H9 (cell line): Measurements from ENCODE around the gene BAG3. TPM values are rescaled to one million over a fixed set of nuclear protein-coding genes. Genes with fewer than 3 reads are reported as not detected.

Experiments used
- DNase-seq: peaks from one replicate; pipeline ENCODE4 v3.0.0-alpha.2; 2017
- H2AFZ ChIP-seq: one replicate; pipeline ENCODE4 v1.6.1; 2013; ENCODE audit warnings: mild to moderate bottlenecking, low read length, control low read depth, moderate library complexity
- H2AK5ac ChIP-seq: 2 replicates; pipeline ENCODE4 v1.6.1; 2013; ENCODE audit warnings: low read length, control low read depth, mixed read lengths; ENCODE audit not compliant: insufficient read length
- H2BK120ac ChIP-seq: one replicate; pipeline ENCODE4 v1.6.1; 2013; ENCODE audit warnings: low read depth, mild to moderate bottlenecking, low read length, control low read depth, inconsistent platforms; ENCODE audit not compliant: poor library complexity, severe bottlenecking
- H2BK12ac ChIP-seq: 2 replicates; pipeline ENCODE4 v1.6.1; 2013; ENCODE audit warnings: low read length, control low read depth, mixed read lengths, low read depth; ENCODE audit not compliant: insufficient read length
- H2BK15ac ChIP-seq: 2 replicates; pipeline ENCODE4 v1.6.1; 2013; ENCODE audit warnings: low read depth, low read length, control low read depth
- H2BK20ac ChIP-seq: one replicate; pipeline ENCODE4 v1.6.1; 2013; ENCODE audit warnings: low read depth, mild to moderate bottlenecking, low read length, control low read depth, inconsistent platforms; ENCODE audit not compliant: poor library complexity, severe bottlenecking
- H2BK5ac ChIP-seq: 2 replicates; pipeline ENCODE4 v1.6.1; 2013; ENCODE audit warnings: low read length, control low read depth, mixed read lengths; ENCODE audit not compliant: insufficient read length
- H3K14ac ChIP-seq: 2 replicates; pipeline ENCODE4 v1.6.1; 2013; ENCODE audit warnings: low read length, control low read depth; ENCODE audit not compliant: insufficient read depth
- H3K18ac ChIP-seq: 2 replicates; pipeline ENCODE4 v1.6.1; 2013; ENCODE audit warnings: low read depth, mild to moderate bottlenecking, mixed read lengths, low read length, control low read depth; ENCODE audit not compliant: insufficient read length
- H3K23ac ChIP-seq: 2 replicates; pipeline ENCODE4 v1.6.1; 2013; ENCODE audit warnings: low read length, control low read depth, mixed read lengths, low read depth; ENCODE audit not compliant: insufficient read length
- H3K23me2 ChIP-seq: 2 replicates; pipeline ENCODE4 v1.6.1; 2013; ENCODE audit warnings: low read depth, mild to moderate bottlenecking, mixed read lengths, low read length, control low read depth; ENCODE audit not compliant: insufficient read length, poor library complexity, severe bottlenecking
- H3K27ac ChIP-seq: 2 replicates; pipeline ENCODE4 v1.5.1; 2013; ENCODE audit warnings: low read length, control low read depth, mixed read lengths, low read depth; ENCODE audit not compliant: insufficient read length
- H3K27me3 ChIP-seq: 2 replicates; pipeline ENCODE4 v1.6.1; 2013; ENCODE audit warnings: low read length, control low read depth, inconsistent platforms; ENCODE audit not compliant: insufficient read depth
- H3K4ac ChIP-seq: 2 replicates; pipeline ENCODE4 v1.6.1; 2013; ENCODE audit warnings: low read depth, mild to moderate bottlenecking, control low read depth, inconsistent platforms, low read length, moderate library complexity
- H3K4me1 ChIP-seq: 2 replicates; pipeline ENCODE4 v1.6.1; 2013; ENCODE audit warnings: low read length, control low read depth, inconsistent platforms; ENCODE audit not compliant: insufficient read depth
- H3K4me2 ChIP-seq: 2 replicates; pipeline ENCODE4 v1.6.1; 2013; ENCODE audit warnings: low read length, control low read depth, mixed read lengths; ENCODE audit not compliant: insufficient read length, insufficient read depth
- H3K56ac ChIP-seq: 2 replicates; pipeline ENCODE4 v1.6.1; 2013; ENCODE audit warnings: low read depth, mild to moderate bottlenecking, mixed read lengths, low read length, control low read depth; ENCODE audit not compliant: insufficient read length
- H3K79me1 ChIP-seq: 2 replicates; pipeline ENCODE4 v1.6.1; 2013; ENCODE audit warnings: low read depth, mild to moderate bottlenecking, moderate library complexity, low read length, control low read depth, inconsistent platforms; ENCODE audit not compliant: insufficient read depth, poor library complexity, severe bottlenecking
- H3K79me2 ChIP-seq: 2 replicates; pipeline ENCODE4 v1.6.1; 2013; ENCODE audit warnings: low read length, control low read depth, inconsistent platforms; ENCODE audit not compliant: insufficient read depth
- H3K9ac ChIP-seq: 2 replicates; pipeline ENCODE4 v1.6.1; 2013; ENCODE audit warnings: low read length, control low read depth, mixed read lengths; ENCODE audit not compliant: insufficient read length; ENCODE audit errors: extremely low read depth
- H3K9me3 ChIP-seq: one replicate; pipeline ENCODE4 v1.6.1; 2013; ENCODE audit warnings: low read depth, low read length, inconsistent platforms; ENCODE audit not compliant: control insufficient read depth
- H3T11ph ChIP-seq: one replicate; pipeline ENCODE4 v1.6.1; 2013; ENCODE audit warnings: mild to moderate bottlenecking, low read length, control low read depth, inconsistent platforms
- H4K20me1 ChIP-seq: one replicate; pipeline ENCODE4 v1.6.1; 2013; ENCODE audit not compliant: control insufficient read depth, insufficient read length, insufficient read depth
- H4K5ac ChIP-seq: 2 replicates; pipeline ENCODE4 v1.6.1; 2013; ENCODE audit warnings: low read depth, mild to moderate bottlenecking, mixed read lengths, low read length, control low read depth; ENCODE audit not compliant: insufficient read length
- H4K8ac ChIP-seq: replicated peaks from 2 replicates; pipeline ENCODE4 v1.6.1; 2013; ENCODE audit warnings: low read length, control low read depth, mixed read lengths, low read depth; ENCODE audit not compliant: insufficient read length
- H4K91ac ChIP-seq: 2 replicates; pipeline ENCODE4 v1.6.1; 2013; ENCODE audit warnings: low read depth, mild to moderate bottlenecking, moderate library complexity, mixed read lengths, low read length, control low read depth; ENCODE audit not compliant: insufficient read length
- H3K27ac Mint-ChIP-seq, 3 experiments: 2 replicates in 2 of 3; 3 replicates in 1 of 3; pipeline ENCODE4 v1.8.0; 2020 to 2021; ENCODE audit warnings: mixed read lengths in 3 of 3, mild to moderate bottlenecking in 1 of 3, moderate library complexity in 1 of 3
- H3K27me3 Mint-ChIP-seq: 2 replicates; pipeline ENCODE4 v1.8.0; 2021; ENCODE audit warnings: low read depth, mild to moderate bottlenecking, moderate library complexity, mixed read lengths
- H3K36me3 Mint-ChIP-seq, 3 experiments: 2 replicates in 2 of 3; 3 replicates in 1 of 3; pipeline ENCODE4 v1.8.0; 2020 to 2021; ENCODE audit warnings: low read depth in 3 of 3, mixed read lengths in 3 of 3; ENCODE audit not compliant: insufficient read depth in 1 of 3
- H3K4me1 Mint-ChIP-seq, 2 experiments: 2 replicates each; pipeline ENCODE4 v1.8.0; 2020; ENCODE audit warnings: mixed read lengths in 2 of 2
- H3K4me3 Mint-ChIP-seq, 2 experiments: 2 replicates in 1 of 2; 3 replicates in 1 of 2; pipeline ENCODE4 v1.8.0; 2020 to 2021; ENCODE audit warnings: mild to moderate bottlenecking in 2 of 2, mixed read lengths in 2 of 2, moderate library complexity in 1 of 2
- H3K9me3 Mint-ChIP-seq, 2 experiments: 2 replicates in 1 of 2; 3 replicates in 1 of 2; pipeline ENCODE4 v1.8.0; 2020; ENCODE audit warnings: mild to moderate bottlenecking in 2 of 2, mixed read lengths in 2 of 2, moderate library complexity in 1 of 2
- CTCF ChIP-seq: fragments of 200-600 bp; sonication (generic); conservative IDR thresholded peaks from 3 replicates; pipeline ENCODE4 v1.8.0; 2021; ENCODE audit warnings: antibody characterized with exemption, mild to moderate bottlenecking
- WGBS: extraction: QIAGEN DNeasy Blood & Tissue Kit; methylation state at CpG from one replicate; pipeline ENCODE4 v1.1.7; 2013; ENCODE audit warnings: missing lambda C conversion rate, low lambda C conversion rate, mixed read lengths; ENCODE audit not compliant: insufficient read length; ENCODE audit errors: extremely low coverage; 5-methylcytosine and 5-hydroxymethylcytosine counted together
- total RNA-seq: library from RNA; stranded (reverse); gene quantifications from 2 replicates; pipeline ENCODE4 v1.2.1, GENCODE V29; 2021

Gene BAG3
- total RNA-seq, 1 experiment from 2014 or later = 11.4 TPM

- H4K8ac ChIP-seq = no peak overlapping the region
- no peak overlapping the region for H3K4me3 Mint-ChIP-seq
- no peak overlapping the region for H3K27ac ChIP-seq
- no peak overlapping the region for H3K14ac ChIP-seq
- no peak for TF ChIP-seq CTCF
- no peak overlapping the region for H2BK15ac ChIP-seq
- no peak overlapping the region for H3T11ph ChIP-seq
- no peak overlapping the region for H2AFZ ChIP-seq
- no peak overlapping the region for H2BK20ac ChIP-seq
- no peaks in the 10 kb centered on the region for H3K23me2 ChIP-seq
- H3K27me3 ChIP-seq = no peaks in the 10 kb centered on the region; the same call in 1 of the 2 replicates
- H3K9ac ChIP-seq = no peak overlapping the region
- H3K23ac ChIP-seq = no peak overlapping the region
- no peak overlapping the region for H3K4ac ChIP-seq
- no peak overlapping the region for H3K18ac ChIP-seq
- H4K5ac ChIP-seq = no peak overlapping the region
- H2BK12ac ChIP-seq = no peak overlapping the region
- peaks cover 2% of the 10 kb centered on the region; the same call in 1 of the 2 replicates for H3K27me3 Mint-ChIP-seq
- no peak overlapping the region for H3K27ac Mint-ChIP-seq
- H3K4me1 Mint-ChIP-seq = no peaks in the 10 kb centered on the region
- H2BK5ac ChIP-seq = no peak overlapping the region
- WGBS = no CpG with 5 or more reads among the region's 5 CpGs
- H3K56ac ChIP-seq = no peak overlapping the region
- H3K79me1 ChIP-seq = no peaks in the 10 kb centered on the region
- H4K91ac ChIP-seq = no peak overlapping the region
- no peaks in the 10 kb centered on the region for H3K9me3 ChIP-seq
- no peaks in the 10 kb centered on the region for H3K4me1 ChIP-seq
- no peak overlapping the region for H2AK5ac ChIP-seq
- H2BK120ac ChIP-seq = no peak overlapping the region
- H3K36me3 Mint-ChIP-seq = no peaks in the 10 kb centered on the region
- no peak for DNase-seq
- H3K4me2 ChIP-seq = no peak overlapping the region
- no peaks in the 10 kb centered on the region for H3K79me2 ChIP-seq
- H3K9me3 Mint-ChIP-seq = no peaks in the 10 kb centered on the region
- H4K20me1 ChIP-seq = no peaks in the 10 kb centered on the region
Measured at GRCh38 chr10:119630300-119630699, 20.9 kb upstream of the BAG3 start.
